ENCODE results near the gene NPHP1. TPM values are rescaled to one million over a fixed set of nuclear protein-coding genes. Genes with fewer than 3 reads are reported as not detected.

NPHP1 gene
- total and polyA plus RNA-seq, 2 donors (not counting 3 experiments of a cell fraction or from before 2014, with no cell fraction given) = 2.3 to 5.9 TPM

GRCh38 chr2:110146183-110146944 is 58.4 kb downstream of the NPHP1 start:
- BruUV-seq (replicated peaks) = no TSS peak
- CTCF ChIA-PET = interaction anchor here (1.0 to 2.2 kb wide), 2 partner anchors 11 to 30 kb away, joined by 3 to 9 read pairs; partner anchors contain the start of gene MALL
- dilution Hi-C loops (cut with MboI; ENCODE audit: extremely low pct_ligation_motif_present, low sequenced_read_pairs) = no loop called here

More at GRCh38 chr2:110146183-110146944, 58.4 kb downstream of the NPHP1 start:
- H3K4me1 ChIP-seq (ENCODE audit: control insufficient read depth, extremely low read depth, insufficient read depth, low read length) = peaks cover 23% of the 10 kb centered on the region
- intact Hi-C loops (cut with micrococcal nuclease) = no loop called here
- POLR2A ChIA-PET = no interaction called here
- H3K27me3 ChIP-seq (ENCODE audit: control insufficient read depth in 2 of 2, insufficient read depth in 2 of 2, low read length in 2 of 2) = no peaks in the 10 kb centered on the region
- H3K4me2 ChIP-seq (ENCODE audit: insufficient read depth, low read length) = no peak overlapping the region
- DNase-seq (ENCODE audit: low read depth, low spot score) = no peak
- no peaks in the 10 kb centered on the region for H4K20me1 ChIP-seq (replicated peaks; ENCODE audit: control insufficient read depth, extremely low read depth, insufficient read depth, low read length)
- TF ChIP-seq GATA2 (IDR thresholded peaks at IDR 0.05; ENCODE audit: insufficient read depth, insufficient read length, low read depth, low read length) (no peak), MYC (IDR thresholded peaks at IDR 0.05; ENCODE audit: low read depth, low read length) (no peak), CTCF (IDR thresholded peaks at IDR 0.05; ENCODE audit: extremely low read depth in 1 of 2, insufficient read depth in 1 of 2, low read depth in 1 of 2, low read length in 2 of 2) (no peak), MAX (IDR thresholded peaks at IDR 0.05; ENCODE audit: insufficient read depth, insufficient read length) (no peak), JUN (IDR thresholded peaks at IDR 0.05; ENCODE audit: borderline replicate concordance, insufficient read depth, insufficient read length, low read depth) (no peak), POLR2A (IDR thresholded peaks at IDR 0.05; ENCODE audit: low read depth, low read length) (no peak), POLR2AphosphoS5 (IDR thresholded peaks at IDR 0.05; ENCODE audit: insufficient read depth, low read depth, low read length) (no peak), EZH2 (IDR thresholded peaks at IDR 0.05; ENCODE audit: borderline replicate concordance, low read depth, low read length, severe bottlenecking) (no peak), FOS (IDR thresholded peaks at IDR 0.05; ENCODE audit: borderline replicate concordance, insufficient read depth, low read length) (no peak)
- no peaks in the 10 kb centered on the region for H3K9me3 ChIP-seq (replicated peaks; ENCODE audit: control insufficient read depth, insufficient read depth, low read length)
- H3K27ac ChIP-seq (ENCODE audit: insufficient read depth, low read depth, low read length) = no peak overlapping the region
- H3K79me2 ChIP-seq (ENCODE audit: control insufficient read depth, insufficient read depth, low read length) = no peaks in the 10 kb centered on the region
- FAIRE-seq = no peak
- H2AFZ ChIP-seq (ENCODE audit: low read depth, low read length) = no peak overlapping the region
- no peaks in the 10 kb centered on the region for H3K9me1 ChIP-seq (replicated peaks; ENCODE audit: control insufficient read depth, extremely low read depth, insufficient read depth, low read length)
- no peak overlapping the region for H3K4me3 ChIP-seq (replicated peaks in 1 of 3; ENCODE audit: insufficient read depth in 1 of 3, low read depth in 1 of 3, low read length in 3 of 3)
- H3K9ac ChIP-seq (replicated peaks; ENCODE audit: extremely low read depth, insufficient read depth, low read length) = no peak overlapping the region
- H3K36me3 ChIP-seq (ENCODE audit: control insufficient read depth in 2 of 2, extremely low read depth in 1 of 2, insufficient read depth in 2 of 2, low read length in 2 of 2) = no peaks in the 10 kb centered on the region
